HG03439 (cell line): ENCODE results near the gene WNT9B.
"Not testable (repeated sequence)": the region's sequence is repeated elsewhere in the genome, so short reads cannot be mapped to it uniquely, and the experiment has no call there.

Experiments
- ATAC-seq: cut with Tn5 transposase; IDR thresholded peaks from one replicate; pipeline ENCODE4 v1.9.1; 2021; ENCODE audit warnings: mild to moderate bottlenecking, moderate library complexity; ENCODE audit not compliant: unreplicated experiment

The WNT9B gene

DNA sequence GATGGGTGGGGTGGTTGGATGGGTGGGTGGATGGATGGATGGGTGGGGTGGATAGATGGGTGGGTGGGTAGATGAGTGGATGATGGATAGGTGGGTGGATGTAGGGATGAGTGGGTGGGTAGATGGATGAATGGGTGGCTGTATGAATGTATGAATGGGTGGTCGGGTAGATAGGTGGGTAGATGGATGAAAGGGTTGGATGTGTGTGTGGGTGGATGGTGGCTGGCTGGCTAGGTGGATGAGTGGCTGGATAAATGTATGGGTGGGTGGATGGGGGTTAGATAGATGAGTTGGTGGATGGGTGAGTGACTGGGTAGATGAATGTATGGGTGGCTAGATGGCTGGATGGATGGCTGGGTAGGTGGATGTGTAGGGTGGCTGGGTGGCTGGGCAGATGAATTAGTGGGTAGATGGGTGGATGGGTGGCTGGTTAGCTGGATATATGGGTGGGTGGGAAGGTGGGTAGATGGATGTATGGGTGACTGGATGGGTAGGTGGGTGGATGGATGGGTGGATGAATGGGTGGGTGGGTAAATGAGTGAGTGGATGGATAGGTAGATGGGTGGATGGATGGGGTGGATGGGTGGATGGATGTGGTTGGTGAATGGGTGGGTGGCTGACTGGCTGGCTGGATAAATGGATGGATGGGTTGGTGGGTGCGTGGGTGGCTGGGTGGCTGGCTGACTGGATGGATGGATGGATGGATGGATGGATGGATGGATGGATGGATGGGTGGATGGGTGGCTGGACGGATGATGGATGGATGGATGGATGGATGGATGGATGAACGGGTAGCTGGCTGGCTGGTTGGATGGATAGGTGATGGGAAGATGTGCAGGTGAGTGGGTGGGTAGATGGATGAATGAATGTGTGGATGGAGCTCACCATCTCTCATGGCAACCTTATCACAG, 52.6 kb downstream of the WNT9B start:
- no peak for ATAC-seq

DNA sequence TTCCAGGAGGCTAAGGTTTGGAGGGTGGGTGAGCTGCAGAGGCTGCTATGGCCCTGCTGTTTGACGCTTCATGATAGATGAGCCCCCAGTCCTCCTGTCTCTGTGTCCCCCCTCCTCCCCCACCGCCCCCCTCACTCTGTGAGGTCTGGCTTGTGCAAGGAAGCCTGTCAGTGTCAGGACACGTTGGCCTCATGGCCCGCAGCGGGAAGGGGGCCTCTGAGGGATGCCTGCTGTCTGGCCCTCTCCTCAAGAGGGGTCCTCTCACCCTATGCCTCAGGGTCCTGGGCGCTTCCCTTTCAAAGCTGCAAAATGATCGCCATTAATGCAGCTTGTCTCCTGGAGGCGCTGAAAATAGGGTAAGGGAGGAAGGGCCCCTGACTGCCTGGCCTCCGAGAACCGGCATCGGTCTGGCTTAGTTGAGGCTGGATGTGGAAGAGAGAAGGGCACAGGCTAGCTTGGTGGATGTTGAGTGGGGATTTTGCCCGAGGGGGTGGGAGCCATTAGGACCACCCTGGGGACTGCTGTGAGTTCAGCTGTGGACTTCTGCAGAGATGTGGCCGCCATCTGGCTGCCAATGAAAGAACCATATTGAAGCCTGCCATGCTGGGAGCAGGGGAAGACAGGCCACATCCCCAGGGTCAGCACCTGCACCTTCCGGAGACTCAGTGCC, 56.8 kb downstream of the WNT9B start:
- no peak for ATAC-seq

DNA sequence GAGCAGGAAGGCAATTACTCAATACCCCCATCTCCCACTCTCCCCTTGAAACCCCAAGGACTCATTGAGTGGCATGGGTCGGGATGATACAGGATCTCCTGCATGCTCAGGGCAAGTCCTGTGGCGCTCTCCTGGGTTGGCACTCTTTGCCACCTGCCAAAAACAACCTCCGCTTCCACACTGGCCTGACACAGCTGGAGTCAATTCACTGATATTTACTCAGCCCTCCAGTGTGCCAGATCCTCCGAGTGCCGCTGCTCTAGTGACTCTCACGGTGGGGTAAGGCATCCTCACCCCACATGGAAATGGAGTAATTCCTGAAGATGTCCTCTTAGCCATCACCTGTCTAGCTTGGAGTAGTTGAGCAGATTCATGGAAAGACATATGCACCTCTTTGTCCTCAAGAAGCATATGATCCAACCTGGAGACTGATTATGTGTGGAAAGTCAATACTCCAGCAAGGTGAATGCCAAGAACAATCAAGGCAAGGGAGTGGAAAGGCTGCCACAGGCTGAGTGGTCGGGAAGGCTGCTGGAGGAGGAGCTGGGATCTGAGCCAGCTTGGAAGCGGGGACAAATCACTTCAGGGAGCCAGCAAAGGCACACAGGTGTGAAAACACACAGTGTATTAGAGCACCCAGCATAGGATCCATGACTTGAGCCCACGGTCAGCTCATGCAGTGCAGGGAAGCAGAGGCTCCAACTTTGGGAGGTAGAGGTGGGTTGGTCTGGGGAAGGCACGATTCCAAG, 59.0 kb downstream of the WNT9B start:
- ATAC-seq: no peak

DNA sequence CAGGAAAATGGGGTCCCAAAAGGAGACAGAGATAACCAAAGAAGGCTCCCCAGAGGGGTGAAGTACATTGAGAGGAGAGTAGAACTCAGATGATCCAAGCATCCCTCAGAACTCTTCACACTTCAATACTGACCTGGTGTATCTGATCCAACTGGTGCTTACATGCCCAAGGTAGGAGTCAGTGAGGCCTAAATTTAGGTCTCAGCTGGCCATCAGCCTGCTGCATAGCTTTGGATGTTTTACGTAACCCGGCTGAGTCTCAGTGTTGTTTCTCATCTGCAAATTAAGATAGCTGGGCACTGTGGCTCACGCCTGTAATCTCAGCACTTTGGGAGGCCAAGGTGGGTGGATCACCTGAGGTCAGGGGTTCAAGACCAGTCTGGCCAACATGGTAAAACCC, 59.9 kb downstream of the WNT9B start:
- no peak for ATAC-seq

DNA sequence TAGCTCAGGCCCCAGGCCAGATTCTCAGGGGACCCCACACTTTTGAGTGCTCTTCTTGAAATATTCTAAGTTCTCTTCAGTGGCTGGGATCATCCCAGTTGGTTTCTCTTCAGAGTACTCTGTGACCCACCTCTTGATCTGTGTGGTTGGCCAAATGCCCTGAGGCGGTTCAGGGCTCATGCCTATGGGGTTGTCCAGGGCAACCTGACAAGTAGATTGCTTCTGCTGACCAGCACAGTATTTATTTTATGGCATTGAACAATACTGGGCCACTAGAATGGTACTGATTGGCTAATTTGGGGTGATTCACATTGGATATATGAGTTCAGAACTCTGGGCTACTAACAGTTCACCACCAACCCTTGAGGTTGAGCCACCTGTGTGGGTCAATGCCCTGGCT, 64.2 kb downstream of the WNT9B start:
- no peak for ATAC-seq

DNA sequence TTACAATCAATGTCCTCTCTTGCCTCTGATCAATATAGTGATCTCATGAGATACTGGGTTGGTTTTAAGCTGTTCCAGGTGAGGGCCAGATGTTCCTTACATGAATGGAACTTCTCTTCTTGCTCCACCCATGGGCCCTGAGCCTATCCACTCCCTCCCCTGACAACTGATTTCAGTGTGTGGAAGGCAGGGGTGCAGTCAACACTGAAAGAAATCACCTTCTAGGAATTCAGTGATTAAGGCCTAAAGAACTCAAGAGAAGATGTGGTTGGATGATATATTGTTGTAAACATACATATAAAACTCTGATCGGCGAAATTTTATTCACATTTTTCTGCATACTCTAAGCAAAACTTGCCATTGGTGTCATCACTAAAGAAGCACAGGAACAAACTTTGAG, 64.8 kb downstream of the WNT9B start:
- no peak for ATAC-seq

DNA sequence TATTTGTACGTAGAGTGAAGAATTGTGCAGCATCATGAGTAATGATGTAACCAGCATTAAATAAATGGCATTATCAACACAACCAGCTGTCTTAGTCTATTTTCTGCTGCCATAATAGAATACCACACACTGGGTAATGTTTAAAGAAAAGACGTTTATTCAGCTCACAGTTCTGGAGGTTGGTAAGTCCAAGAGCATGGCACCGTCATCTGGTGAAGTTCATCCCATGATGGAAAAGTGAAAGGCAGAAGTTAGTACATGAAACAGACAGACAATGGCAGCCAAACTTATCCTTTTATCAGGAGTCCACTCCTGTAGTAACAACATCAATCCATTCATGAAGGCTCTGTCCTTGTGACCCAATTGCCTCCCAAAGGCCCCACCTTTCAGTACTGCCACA, 65.2 kb downstream of the WNT9B start:
- no peak for ATAC-seq

DNA sequence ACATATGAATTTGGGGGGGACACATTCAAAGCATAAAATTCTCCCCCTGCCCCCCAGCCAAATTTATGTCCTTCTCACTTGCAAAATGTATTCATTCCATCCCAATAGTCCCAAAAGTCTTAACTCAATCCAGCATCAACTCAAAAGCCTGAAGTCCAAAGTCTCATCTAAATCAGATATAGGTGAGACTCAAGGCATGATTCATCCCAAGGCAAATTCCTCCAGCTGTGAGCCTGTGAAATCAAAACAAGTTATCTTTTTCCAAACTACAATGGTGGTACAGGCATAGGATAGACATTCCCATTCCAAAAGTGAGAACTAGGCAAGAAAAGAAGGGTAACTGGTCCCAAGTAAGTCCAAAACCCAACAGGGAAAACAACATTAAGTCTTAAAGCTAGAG, 65.7 kb downstream of the WNT9B start:
- ATAC-seq: no peak

DNA sequence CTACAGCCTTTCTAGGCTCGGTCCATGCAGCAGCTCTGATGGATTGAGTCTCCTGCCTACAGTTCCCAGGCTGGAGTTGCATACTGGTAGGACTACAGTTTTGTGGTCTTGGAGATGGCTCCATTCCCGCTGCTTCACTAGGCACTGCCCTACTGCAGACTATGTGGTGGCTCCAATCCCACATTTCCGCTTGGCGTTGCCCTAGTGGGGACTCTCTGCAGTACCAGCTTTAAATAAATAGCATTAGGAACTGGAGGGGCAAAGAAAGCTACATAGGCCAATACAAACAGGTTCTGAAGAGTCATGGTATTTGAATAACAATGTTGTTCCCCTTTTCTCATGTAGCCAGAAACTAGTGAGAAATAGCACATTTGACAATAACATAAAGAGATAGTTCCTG, 66.1 kb downstream of the WNT9B start:
- ATAC-seq: no peak

DNA sequence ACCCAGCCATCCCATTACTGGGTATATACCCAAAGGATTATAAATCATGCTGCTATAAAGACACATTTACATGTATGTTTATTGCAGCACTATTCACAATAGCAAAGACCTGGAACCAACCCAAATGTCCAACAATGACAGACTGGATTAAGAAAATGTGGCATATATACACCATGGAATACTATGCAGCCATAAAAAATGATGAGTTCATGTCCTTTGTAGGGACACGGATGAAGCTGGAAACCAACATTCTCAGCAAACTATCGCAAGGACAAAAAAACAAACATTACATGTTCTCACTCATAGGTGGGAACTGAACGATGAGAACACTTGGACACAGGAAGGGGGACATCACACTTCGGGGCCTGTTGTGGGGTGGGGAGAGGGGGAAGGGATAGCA, 70.6 kb downstream of the WNT9B start:
- ATAC-seq: not testable (repeated sequence)

DNA sequence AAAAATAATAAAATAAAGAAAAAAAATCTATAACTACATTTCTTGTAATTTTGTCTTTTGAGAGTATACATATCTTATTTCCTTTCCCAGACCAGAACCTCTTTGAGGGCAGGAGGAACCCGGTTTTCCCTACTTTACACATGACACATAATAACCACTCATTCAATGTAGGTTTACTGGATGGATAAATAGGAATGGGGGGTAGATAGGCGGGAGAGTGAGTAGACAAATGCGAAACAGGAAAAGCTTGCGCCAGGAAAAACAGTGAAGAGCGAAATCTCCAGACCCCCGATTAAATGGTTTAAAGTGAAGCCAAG, 71.1 kb downstream of the WNT9B start:
- ATAC-seq: no peak

DNA sequence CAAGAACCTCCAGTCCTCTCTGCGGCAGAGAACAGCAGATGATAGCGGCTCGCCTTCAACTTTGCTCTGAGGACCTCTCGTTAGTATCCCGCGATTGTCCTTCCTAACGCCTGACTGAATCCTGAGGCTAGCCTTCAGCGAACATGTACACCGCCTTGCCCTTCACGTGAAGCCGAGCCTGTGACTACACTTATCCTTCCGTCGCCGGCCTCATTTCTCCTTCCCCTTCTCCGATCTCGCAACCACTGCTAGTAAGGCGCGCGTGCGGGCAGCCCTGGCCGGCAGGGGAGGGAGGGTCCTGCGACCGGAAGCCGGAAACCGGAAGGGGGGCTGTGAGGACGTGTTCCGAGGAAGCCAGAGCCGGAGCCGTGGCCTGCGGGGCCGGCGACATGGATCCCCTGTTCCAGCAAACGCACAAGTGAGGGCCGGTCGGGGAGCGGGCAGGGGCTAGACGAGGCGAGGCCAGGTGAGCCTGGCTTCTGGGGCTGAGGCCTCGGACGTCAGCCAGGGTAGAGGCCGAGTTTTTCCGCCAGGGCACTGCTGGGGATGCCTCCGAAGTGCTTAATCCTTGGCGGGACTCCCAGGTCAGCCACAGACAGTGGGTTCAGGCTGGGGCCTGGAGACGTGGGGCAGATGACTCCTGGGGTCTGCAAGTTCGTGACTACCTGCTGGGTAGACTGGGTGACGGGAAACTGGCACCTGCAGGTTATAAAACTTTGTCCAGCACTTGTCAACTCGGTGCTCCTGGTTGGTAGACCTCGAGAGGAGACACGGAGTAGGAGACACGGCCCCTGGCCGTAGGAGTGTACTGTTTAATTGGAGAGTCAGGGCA, 71.6 kb downstream of the WNT9B start, which contains the start of gene GOSR2:
Gene GOSR2, plus strand, starts transcription at position 357 of the 832 bp plus-strand sequence. Its CDS starts 33 bp downstream, at position 390.
- peak; percentile 89 for ATAC-seq

DNA sequence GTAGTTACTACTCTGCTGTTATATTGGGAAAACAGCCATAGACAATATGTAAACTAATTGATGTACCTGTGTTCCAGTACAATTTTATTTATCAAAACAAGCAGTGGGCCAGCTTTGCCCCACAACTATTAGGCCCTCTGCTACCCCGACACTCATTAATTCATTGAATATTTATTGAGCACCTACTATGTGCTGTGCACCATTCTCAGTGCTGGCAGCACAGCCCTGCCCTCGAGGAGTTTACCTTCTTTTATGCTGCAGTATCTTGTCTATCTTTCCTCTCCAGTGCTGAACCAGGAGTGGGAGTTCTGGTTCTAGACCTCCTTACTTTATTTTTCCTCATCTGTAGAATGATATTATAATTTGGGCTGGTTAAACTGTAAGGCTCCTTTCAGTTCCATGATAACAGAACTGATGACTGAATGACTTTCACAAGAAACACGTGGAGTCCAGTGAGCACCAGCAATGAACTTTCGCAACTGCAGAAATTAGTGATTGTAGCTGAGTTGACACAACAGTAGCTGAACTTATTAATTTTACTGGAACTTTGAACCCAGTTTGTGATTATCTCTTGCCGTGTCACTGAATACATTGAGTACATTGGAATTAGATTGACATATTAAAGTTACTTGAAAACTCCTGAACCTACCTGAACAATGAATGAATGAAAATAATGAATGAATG, 73.9 kb downstream of the WNT9B start:
- no peak for ATAC-seq

DNA sequence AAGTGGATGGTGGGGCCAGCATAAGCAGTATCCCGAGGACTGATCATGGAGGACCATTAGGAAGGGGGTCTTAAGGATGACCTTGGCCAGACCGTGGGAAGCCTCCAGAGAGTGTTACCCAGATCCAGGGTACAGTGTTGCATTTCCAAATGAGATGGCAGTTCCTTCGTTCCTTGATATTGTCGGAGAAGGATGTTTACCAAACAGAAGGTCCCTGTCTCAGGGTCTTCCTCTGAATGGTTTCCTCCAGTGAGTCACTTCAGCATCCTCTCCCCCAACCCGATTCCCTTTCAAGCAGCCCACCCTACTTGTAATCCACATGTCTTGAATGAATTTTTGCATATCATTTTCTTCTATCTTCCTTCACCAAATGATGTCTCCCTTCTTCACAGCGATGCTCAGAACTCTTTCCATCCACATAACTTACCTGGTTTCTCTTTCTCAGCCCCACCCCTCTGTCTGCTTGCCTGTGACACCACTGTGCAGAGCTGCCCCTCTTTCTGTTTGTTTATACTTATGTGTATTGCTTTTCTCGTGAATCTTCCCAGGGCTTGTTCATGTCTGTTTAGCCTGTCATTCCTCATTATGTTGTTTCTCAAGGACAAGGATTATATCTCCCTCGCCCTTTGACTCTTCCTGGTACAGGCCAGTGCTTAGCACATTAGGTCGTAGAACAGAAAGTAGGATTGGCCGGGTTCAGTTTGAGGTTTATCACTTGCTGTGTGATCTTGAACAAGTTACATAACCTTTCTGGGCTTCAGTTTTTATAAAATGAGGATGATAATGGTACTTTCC, 77.3 kb downstream of the WNT9B start:
- ATAC-seq: no peak

DNA sequence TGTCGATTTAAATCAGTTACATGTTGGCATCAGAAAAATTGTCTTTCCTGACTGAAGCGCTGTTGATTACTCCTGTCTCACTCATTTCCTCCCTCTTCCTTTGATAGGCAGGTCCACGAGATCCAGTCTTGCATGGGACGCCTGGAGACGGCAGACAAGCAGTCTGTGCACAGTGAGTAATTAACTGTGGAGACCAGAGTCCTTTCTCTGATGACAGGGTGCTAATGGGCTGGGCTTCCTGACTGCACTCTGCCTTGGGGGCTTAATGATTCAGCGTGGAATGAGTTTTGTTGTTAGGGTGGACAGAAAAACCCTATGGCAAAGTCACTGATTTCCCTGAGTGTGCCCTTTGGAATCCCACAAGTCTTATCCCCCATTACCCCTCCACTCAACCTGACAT, 78.0 kb downstream of the WNT9B start:
- no peak for ATAC-seq

DNA sequence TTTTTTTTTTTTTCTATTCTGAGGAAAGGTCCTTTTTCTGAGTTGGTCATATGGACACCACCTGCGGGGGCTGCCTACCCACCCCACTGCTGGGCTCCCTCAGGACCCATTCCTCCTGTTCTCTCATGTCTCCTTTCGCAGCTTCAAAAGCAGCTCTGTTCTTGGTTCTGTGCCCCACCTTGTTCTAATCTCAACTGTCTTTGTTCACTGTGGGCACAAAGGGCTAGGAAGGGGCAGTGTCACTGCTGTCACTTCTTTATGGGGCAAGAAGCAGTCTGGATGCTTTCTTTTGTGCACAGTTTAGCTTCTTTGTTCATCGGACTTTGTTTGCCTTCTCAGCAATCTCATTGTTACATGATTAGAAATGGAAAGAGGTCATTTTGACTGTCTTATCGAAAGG, 78.7 kb downstream of the WNT9B start:
- ATAC-seq: no peak

DNA sequence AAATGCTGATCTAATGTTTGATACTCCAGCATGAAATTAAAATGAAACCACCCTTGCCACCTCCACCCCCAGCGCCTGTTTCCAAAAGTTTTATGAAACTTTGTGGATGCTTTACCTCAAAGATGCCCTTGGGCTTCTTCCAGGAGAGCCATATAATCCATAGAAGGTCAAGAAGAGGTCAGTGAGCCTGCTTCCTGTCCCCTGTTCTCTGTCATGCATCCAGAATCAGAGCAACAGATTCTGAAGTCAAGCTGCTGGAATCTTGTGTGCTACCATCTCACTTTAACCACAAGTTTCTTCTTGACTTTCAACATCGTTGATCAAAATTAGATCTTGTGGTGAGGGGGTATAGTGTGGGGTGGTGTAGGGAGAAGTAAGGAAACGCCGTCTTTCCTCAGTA, 80.2 kb downstream of the WNT9B start:
- no peak for ATAC-seq

DNA sequence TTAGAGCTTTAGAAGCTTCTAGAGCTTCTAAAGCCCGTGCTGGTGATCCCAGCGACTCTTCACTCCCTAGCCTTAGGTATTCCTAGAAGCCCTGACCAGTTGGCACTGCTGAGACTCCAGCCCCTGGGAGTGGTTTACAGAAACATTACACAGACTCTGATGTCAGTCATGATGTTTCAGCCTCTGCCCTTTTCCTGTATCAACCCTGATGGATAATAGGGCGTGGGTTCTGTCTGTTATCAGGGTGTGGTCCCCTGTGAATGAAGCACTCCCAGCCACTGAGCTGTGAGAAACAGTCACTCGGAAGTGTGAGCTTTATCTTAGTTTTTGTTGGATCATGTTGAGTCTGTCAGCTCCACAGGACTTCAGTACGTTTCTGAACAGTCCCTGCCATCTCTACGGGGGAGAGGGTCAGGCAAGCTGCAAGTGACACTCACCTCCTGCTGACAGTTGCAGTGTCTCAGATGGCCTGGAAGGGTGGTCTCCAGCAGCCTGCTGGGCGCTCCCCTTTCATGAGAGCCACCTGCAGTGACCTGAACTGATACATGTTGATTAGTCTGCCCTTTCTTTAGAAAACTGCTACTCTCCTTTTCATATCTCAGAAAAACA, 84.4 kb downstream of the WNT9B start:
- ATAC-seq: no peak
